Ectodermal cell (in vitro differentiated cells): ENCODE measurements around the gene PRKCB.

Source experiments
- H3K27ac ChIP-seq: 2 replicates; pipeline ENCODE4 v1.7.0; 2013; ENCODE audit warnings: mild to moderate bottlenecking, low read depth, low read length; ENCODE audit not compliant: insufficient read depth, poor library complexity, severe bottlenecking
- H3K27me3 ChIP-seq: 2 replicates; pipeline ENCODE4 v1.7.0; 2013; ENCODE audit warnings: mild to moderate bottlenecking, low read length; ENCODE audit not compliant: insufficient read depth, control insufficient read depth, poor library complexity, severe bottlenecking
- H3K36me3 ChIP-seq: one replicate; pipeline ENCODE4 v1.7.0; 2013; ENCODE audit warnings: low read length; ENCODE audit not compliant: control insufficient read depth, insufficient read depth
- H3K4me1 ChIP-seq: one replicate; pipeline ENCODE4 v1.7.0; 2013; ENCODE audit warnings: low read length; ENCODE audit not compliant: control insufficient read depth, insufficient read depth
- H3K4me3 ChIP-seq: 2 replicates; pipeline ENCODE4 v1.7.0; 2013; ENCODE audit warnings: low read depth, low read length, control low read depth; ENCODE audit not compliant: insufficient read depth
- H3K9me3 ChIP-seq: 2 replicates; pipeline ENCODE4 v1.7.0; 2013; ENCODE audit warnings: mild to moderate bottlenecking, low read length, moderate library complexity; ENCODE audit not compliant: control insufficient read depth
- WGBS, 2 experiments: methylation state at CpG; one replicate each; pipeline ENCODE4 v1.1.7; 2013; ENCODE audit warnings: missing lambda C conversion rate in 2 of 2; 5-methylcytosine and 5-hydroxymethylcytosine counted together

PRKCB gene

DNA sequence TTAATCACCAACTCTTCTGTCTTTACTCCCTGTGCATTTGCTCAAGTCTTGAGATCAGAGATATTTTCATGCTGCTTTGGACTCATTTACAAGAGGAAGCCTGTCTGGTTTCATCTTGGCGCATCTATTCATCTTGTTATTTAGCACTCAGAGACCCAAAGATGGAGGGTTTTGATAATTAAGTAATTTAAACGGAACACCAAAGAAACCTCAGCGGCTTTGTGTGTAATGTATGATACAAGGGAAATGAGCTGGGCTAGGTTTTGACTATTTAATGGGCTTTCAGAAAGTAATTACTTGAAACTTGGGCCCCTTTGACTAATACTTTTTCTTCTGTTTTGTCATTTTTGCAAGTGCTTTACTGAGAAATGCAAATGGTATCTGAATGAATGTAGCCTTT is 354.2 kb downstream of the PRKCB start:
- 95 to 97% methylated on average over 3 of the region's 3 CpGs for WGBS, 2 experiments
- no peaks in the 10 kb centered on the region for H3K36me3 ChIP-seq
- H3K4me1 ChIP-seq, result no peaks in the 10 kb centered on the region

GRCh38 chr16:24191876-24192402 is 356.2 kb downstream of the PRKCB start:
- H3K9me3 ChIP-seq, result no peaks in the 10 kb centered on the region
- no peak overlapping the region for H3K27ac ChIP-seq
- H3K36me3 ChIP-seq, result no peaks in the 10 kb centered on the region
- no peaks in the 10 kb centered on the region for H3K27me3 ChIP-seq
- 93 to 96% methylated on average over 7 of the region's 7 CpGs for WGBS, 2 experiments
- no peak overlapping the region for H3K4me3 ChIP-seq
- H3K4me1 ChIP-seq, result no peaks in the 10 kb centered on the region

More for the DNA sequence above, 354.2 kb downstream of the PRKCB start:
- Histone ChIP-seq H3K27ac (no peak overlapping the region), H3K9me3 (no peaks in the 10 kb centered on the region), H3K4me3 (no peak overlapping the region), H3K27me3 (no peaks in the 10 kb centered on the region)

- Histone ChIP-seq H3K27me3 (no peaks in the 10 kb centered on the region), H3K9me3 (no peaks in the 10 kb centered on the region), H3K4me1 (no peaks in the 10 kb centered on the region), H3K4me3 (no peak overlapping the region), H3K27ac (no peak overlapping the region), H3K36me3 (no peaks in the 10 kb centered on the region)
- 94 to 96% methylated on average over 2 of the region's 2 CpGs for WGBS, 2 experiments
These were observed 359.4 kb downstream of the PRKCB start for GRCh38 chr16:24195221-24195620.

DNA sequence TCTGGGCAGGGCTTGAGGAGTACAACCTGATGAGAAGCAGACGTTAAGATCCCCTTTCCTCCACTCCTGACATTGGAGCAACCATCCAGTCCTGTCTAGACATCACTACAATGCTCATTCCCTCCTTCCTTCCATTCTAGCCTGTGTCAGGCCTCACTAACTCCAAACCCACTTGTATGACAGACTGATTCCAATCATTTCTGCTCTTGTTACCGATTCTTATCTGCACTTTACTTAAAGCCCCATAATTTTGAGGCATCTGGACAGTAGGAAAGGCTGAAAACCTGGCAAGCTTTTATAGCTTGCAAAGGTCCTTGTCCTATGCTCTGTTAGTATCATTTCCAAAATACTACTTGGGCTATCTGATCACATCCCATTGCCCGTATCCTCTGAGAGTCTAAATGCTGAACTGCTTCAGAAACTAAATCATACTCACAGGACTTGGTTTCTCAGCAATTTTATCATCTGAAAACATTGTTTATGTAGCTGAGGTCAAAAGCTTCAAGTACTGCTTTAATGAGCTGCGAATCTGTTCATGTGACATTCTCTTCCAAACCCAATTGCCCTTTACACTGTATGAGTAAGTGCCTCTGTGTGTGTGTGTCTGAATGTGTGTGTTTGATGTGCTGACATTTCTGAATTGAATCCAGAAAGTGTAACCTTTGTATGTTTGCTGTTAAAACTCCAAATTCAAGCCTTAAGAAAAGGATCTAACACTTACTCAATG is 363.2 kb downstream of the PRKCB start:
- WGBS, 2 experiments, result 94 to 96% methylated on average over 4 of the region's 4 CpGs
- no peaks in the 10 kb centered on the region for H3K4me1 ChIP-seq
- H3K27me3 ChIP-seq, result no peaks in the 10 kb centered on the region
- H3K9me3 ChIP-seq, result no peaks in the 10 kb centered on the region
- H3K4me3 ChIP-seq, result no peak overlapping the region
- H3K27ac ChIP-seq, result no peak overlapping the region
- H3K36me3 ChIP-seq, result no peaks in the 10 kb centered on the region

DNA sequence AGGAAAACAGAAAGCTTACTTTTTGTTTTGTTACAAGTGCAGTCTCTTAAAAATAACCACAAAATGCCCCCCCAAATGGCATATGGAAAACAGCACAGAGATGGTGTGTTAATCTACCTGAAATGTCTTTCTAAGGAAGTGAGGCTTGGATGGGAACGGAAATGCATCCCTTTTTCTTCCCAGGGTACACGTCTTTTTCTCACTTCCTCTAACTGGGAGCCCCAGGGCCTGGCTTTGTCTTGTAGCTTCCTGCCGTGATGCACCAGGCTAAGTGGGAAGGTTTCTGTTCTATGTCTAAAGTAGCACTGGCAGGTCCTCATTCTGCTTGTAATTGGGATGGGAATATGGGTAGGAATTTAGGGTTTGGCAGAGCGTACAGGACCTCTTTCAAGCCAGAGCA is 367.9 kb downstream of the PRKCB start:
- Histone ChIP-seq H3K9me3 (no peaks in the 10 kb centered on the region), H3K27me3 (peaks cover 19% of the 10 kb centered on the region), H3K27ac (no peak overlapping the region), H3K4me1 (peaks cover 11% of the 10 kb centered on the region), H3K36me3 (no peaks in the 10 kb centered on the region), H3K4me3 (no peak overlapping the region)
- 76 to 81% methylated on average over 4 of the region's 4 CpGs for WGBS, 2 experiments

GRCh38 chr16:24204150-24204665 is 368.4 kb downstream of the PRKCB start:
- Histone ChIP-seq H3K36me3 (no peaks in the 10 kb centered on the region), H3K27ac (no peak overlapping the region), H3K4me3 (no peak overlapping the region), H3K4me1 (peaks cover 16% of the 10 kb centered on the region), H3K9me3 (no peaks in the 10 kb centered on the region), H3K27me3 (peaks cover 19% of the 10 kb centered on the region)
- WGBS, 2 experiments, result 98 to 100% methylated on average over 2 of the region's 2 CpGs

GRCh38 chr16:24206926-24207325 is 371.1 kb downstream of the PRKCB start:
- Histone ChIP-seq H3K27me3 (peaks cover 39% of the 10 kb centered on the region), H3K36me3 (no peaks in the 10 kb centered on the region), H3K4me1 (peaks cover 20% of the 10 kb centered on the region), H3K9me3 (no peaks in the 10 kb centered on the region), H3K4me3 (no peak overlapping the region), H3K27ac (no peak overlapping the region)
- WGBS, 2 experiments, result 72 to 74% methylated on average over 3 of the region's 3 CpGs

DNA sequence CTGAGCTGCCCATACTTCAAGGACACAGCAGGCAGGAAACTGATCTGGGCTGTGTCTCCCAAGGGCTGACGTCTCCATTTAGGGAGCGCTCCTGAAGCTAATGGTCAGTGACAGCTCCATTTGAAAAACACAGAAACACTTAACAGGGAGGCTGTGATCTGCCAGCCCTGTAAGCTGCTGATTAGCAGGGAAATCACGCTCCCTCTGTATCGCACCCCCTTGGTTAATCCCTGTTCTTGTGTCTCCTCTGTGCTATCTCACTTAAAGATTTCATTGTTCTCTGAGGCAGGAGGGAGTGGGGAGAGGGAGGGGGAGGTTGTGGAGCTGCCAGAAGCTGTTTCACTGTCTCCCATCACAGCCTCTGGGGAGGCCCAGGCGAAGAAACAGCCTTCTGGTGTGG is 372.9 kb downstream of the PRKCB start:
- Histone ChIP-seq H3K27ac (no peak overlapping the region), H3K36me3 (no peaks in the 10 kb centered on the region), H3K4me1 (peaks cover 20% of the 10 kb centered on the region), H3K4me3 (no peak overlapping the region), H3K9me3 (no peaks in the 10 kb centered on the region), H3K27me3 (peaks cover 39% of the 10 kb centered on the region)
- 13 to 20% methylated on average over 5 of the region's 5 CpGs for WGBS, 2 experiments

- Histone ChIP-seq H3K4me1 (peaks cover 13% of the 10 kb centered on the region), H3K9me3 (no peaks in the 10 kb centered on the region), H3K27ac (no peak overlapping the region), H3K27me3 (peaks cover 14% of the 10 kb centered on the region), H3K4me3 (no peak overlapping the region), H3K36me3 (no peaks in the 10 kb centered on the region)
- 93 to 94% methylated on average over 3 of the region's 3 CpGs for WGBS, 2 experiments
These were observed 379.2 kb downstream of the PRKCB start for GRCh38 chr16:24214992-24215391.

- Histone ChIP-seq H3K27me3 (no peaks in the 10 kb centered on the region), H3K9me3 (no peaks in the 10 kb centered on the region), H3K4me1 (peaks cover 13% of the 10 kb centered on the region), H3K4me3 (no peak overlapping the region), H3K27ac (no peak overlapping the region), H3K36me3 (no peaks in the 10 kb centered on the region)
These were observed 381.2 kb downstream of the PRKCB start for GRCh38 chr16:24216961-24217360.
